Kidney glomerular epithelial cell (primary cell): ENCODE measurements around the gene NKD1.
"Not testable (repeated sequence)": the region's sequence is repeated elsewhere in the genome, so short reads cannot be mapped to it uniquely, and the experiment has no call there.

Source experiments
- DNase-seq: peaks from one replicate; lab custom pipeline; 2025; lab: John Stamatoyannopoulos, UW

Gene NKD1

DNA sequence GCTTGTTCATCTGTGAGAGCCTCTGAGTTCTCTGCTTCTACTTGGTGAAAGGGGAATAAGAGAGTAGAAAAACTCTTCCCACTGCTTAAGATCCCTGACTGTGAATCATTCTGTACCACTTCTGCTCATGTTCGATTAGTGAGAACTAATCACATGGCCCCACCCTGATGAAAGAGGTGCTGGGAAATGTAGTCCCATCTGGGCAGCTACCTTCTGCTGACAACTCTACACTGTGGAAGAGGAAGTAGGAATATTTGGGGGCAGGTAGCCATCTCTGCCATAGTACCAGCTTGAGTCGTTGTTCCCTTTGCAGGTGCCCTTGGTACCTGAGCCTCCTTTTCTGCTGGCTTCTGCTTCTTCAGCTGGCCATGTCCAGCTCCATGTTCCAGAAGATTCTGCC is 29.9 kb downstream of the NKD1 start:
- DNase-seq = no peak

DNA sequence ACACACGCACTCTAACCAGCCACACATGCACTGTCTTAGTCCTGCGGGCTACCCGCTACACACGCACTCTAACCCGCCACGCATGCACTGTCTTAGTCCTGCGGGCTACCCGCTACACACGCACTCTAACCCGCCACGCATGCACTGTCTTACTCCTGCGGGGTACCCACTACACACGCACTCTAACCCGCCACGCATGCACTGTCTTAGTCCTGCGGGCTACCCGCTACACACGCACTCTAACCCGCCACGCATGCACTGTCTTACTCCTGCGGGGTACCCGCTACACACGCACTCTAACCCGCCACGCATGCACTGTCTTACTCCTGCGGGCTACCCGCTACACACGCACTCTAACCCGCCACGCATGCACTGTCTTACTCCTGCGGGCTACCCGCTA is 31.2 kb downstream of the NKD1 start:
- not testable (repeated sequence) for DNase-seq

DNA sequence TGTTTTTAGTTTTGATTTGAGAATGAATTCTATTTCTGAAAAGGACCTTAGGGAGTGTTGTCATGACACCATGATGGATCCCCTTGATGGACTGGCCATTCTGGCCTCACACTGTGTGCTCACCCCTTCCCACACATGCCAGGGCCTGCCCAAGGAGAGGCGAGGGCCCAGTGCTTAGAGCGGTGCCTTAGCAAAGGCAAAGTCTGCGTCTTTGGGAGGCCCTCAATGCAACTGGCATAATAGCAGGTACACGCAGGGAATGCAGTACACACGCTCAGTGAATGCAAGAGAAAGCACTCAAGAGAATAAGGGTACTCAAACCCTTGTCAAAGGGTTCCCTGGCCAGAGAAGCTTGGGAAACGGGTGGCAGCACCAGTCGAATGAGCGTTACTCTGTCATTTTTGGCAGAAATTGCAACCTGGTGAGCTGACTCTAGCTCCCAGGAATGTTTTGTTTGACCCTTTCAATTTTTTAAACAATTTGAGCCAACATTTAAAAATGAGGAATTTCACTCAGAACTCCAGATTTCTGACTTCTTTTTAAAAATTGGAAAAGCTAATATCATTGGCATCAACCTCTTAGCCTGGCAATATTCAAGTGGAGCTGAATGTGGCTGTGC is 32.1 kb downstream of the NKD1 start:
- DNase-seq = no peak

GRCh38 chr16:50581845-50582244 is 33.6 kb downstream of the NKD1 start:
- DNase-seq = no peak

DNA sequence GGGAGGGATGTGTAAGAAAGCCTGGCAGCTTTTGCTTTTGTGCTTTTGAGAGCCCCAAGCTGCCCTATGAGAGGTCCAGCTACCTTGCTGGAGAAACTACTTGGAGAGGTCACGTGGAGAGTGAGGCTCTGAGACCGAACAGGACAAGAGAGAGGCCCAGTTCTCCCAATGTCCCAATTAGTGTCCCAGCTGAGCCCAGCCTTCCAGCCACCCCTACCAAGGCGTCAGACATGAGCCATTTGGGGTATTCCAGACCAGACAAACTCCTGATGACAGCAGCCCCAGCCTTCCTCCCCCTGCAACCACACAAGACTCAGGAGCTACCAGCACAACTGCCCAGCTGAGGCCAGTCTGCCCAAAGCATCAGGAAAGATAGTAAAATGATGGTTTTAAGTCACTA is 35.0 kb downstream of the NKD1 start:
- DNase-seq = no peak

GRCh38 chr16:50584033-50584722 is 36.0 kb downstream of the NKD1 start:
- DNase-seq = no peak

- no peak for DNase-seq
Measured at GRCh38 chr16:50585331-50585776, 37.2 kb downstream of the NKD1 start.

- no peak for DNase-seq
Measured at GRCh38 chr16:50587543-50587942, 39.3 kb downstream of the NKD1 start.

- no peak for DNase-seq
Measured at GRCh38 chr16:50588276-50588675, 40.1 kb downstream of the NKD1 start.

DNA sequence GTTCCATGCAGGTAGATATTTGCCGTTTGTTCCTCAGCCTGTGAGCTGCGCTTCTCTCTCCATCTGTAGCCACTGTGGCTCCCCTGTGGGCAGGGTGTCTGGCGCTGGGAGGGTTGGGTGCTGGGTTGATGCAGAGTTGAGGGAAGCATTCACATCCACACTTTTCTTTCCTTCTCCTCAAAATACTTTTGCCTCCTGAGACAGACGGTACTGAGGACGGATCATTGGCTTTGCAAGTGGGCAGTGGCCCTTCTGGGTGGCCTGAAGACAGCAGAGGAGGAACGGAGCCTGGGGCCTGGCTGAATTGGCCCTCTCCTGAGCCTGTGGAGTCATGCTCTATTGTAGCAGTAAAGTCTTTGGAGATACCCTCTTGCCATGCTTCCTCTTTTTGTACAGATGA is 43.0 kb downstream of the NKD1 start:
- no peak for DNase-seq

GRCh38 chr16:50591800-50592771 is 43.9 kb downstream of the NKD1 start:
- DNase-seq = no peak

DNA sequence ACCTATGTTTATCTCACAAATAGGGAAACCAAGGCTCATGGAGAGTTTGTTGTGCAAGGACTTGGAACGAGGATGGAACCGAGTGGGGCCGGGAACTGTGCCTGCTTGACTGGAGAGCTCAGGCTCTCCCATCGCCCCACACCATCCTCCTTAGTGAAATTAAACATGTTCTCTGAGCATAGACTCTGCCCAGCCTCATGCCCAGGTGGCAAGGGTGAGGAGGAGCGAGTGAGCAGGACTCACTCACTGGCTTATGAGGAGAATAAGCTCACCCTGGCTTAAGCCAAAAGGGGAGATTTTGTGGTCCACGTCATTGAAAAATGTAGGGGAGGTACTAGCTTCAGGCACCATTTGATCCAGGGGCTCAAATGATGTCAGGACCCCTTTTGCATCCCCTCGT is 44.8 kb downstream of the NKD1 start:
- no peak for DNase-seq

DNA sequence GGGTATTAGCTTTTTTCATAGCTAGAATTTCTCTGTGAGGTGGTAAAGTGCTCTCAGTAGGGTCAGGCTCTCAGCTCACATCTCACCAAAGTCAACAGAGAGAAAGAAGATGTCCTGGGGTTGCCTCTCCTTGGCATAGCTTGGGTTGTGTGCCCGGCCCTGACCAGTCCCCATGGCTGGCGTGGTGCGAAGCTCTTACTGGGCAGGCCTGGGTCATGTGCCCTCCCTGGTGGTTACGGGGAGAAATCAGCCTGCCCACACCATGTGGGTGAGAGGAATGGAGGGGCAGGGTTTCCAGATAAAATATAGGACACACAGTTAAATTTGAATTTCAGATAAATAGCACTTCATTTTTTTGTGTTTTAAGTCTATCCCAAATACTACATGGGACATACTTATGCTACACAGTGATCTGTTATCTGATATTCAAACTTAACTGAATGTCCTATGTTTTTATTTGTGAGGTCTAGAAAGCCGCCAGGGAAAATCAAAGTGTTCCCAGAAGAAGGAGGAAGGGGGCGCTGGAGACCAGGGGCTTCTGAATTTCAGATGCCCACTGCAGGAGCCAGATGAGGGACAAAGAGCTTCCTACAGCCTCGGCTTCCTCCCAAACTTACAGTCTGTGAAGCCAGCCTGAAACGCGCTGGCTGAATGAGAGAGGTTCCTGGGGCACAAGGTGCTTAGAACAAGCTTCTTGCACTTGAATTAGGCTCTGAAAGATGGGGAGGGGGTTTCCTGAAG is 45.4 kb downstream of the NKD1 start:
- no peak for DNase-seq

- DNase-seq = no peak
Measured at GRCh38 chr16:50594308-50595260, 46.4 kb downstream of the NKD1 start.

- no peak for DNase-seq
Measured at GRCh38 chr16:50595859-50596258, 47.7 kb downstream of the NKD1 start.

GRCh38 chr16:50596762-50597450 is 48.7 kb downstream of the NKD1 start:
- no peak for DNase-seq

DNA sequence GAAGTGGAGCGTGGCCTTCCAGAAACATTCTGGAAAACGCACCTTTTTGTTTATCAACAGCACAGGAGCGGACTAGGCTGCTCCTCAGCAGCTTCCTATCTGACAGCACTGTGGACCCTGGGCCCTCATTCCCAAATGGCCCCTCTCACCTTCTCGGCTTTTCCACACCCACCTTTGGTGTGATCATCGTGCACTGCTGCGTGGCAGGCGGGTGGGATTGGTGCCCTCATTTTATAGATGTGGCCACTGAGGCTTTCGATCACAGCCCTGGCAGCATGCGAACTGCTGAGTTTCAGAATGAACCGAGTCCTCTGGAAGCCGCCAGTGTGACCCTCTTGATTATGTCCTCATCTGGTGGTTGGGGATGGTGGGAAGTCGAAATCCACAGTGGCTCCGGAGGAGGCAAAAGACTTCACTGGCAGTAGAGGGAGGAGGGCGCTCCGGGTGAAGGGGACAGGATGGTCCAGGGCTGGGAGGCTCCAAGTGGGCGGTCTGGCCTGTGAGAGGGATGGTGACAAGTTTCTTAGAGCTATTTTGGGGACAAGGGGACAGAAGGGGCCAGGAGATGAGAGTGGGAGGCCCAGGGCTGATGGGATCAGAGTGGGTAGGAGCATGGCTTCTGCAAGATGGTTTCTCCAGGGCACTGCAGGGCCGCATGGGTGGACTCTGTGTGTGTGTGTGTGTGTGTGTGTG is 49.5 kb downstream of the NKD1 start:
- DNase-seq = no peak

DNA sequence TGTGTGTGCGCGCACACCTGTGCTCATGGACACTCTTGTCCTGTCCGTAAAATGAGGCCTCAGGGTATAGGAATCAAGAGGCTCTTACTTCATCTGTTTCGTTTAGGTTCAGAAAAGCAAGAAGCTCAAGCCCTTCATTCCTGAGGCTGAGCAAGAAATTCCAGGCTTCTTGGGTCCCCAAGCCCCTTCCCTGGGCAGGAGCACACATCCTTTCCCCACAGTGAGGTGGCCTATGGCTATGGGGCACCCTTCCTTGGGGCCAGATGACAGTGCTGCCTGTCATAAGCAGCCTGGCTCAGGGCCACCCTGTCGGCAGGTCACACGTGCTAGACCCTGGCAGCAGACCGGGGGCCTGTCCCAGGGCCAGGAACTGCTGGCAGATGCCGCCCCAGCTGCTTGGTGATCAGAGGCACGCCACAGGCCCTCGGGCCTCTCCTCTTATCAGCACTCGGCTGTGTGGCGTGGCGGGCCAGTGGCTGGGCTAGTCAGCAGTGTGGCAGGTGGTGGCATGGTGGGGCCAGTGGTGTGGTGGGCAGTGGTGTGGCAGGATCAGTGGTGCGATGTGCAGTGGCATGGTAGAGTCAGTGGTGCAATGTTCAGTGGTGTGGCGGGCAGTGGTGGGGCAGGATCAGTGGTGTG is 50.2 kb downstream of the NKD1 start:
- no peak for DNase-seq

DNA sequence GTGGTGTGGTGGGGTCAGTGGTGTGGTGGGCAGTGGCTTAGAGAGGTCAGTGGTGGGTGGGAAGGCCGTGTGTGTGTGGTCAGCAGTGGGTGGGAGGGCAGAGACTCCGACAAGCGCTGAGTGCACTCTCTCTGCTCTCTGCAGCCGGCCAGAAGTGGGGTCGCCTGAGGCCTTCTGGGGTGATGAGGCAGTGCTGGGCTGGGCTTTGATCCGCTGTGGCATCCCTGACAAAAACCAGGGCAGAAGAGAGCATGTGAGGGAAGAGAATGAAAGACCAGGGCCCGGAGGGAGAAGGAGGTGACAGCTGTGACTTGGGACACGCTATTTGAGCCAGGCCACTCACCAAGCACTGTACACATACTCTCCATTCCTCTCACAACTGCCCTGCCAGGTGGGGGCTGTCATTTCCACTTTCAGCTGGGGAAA is 50.8 kb downstream of the NKD1 start:
- DNase-seq = no peak
